Esophagus (tissue), 2 donors: ENCODE data around the gene ATP1B1. TPM values are rescaled to one million over a fixed set of nuclear protein-coding genes. Genes with fewer than 3 reads are reported as not detected.

Experiments used
- H3K27ac ChIP-seq, 2 donors: one replicate each; pipeline ENCODE4 v1.5.1; 2013; ENCODE audit warnings: low read depth in 2 of 2, mild to moderate bottlenecking in 2 of 2, inconsistent platforms in 1 of 2, low read length in 1 of 2, moderate library complexity in 1 of 2
- H3K27me3 ChIP-seq, 2 donors: one replicate each; pipeline ENCODE4 v1.6.1; 2013; ENCODE audit warnings: low read length in 2 of 2, control low read depth in 1 of 2, mild to moderate bottlenecking in 1 of 2; ENCODE audit not compliant: insufficient read depth in 2 of 2, control insufficient read depth in 1 of 2
- H3K36me3 ChIP-seq, 2 donors: one replicate each; pipeline ENCODE4 v1.6.1; 2013; ENCODE audit warnings: low read length in 1 of 2; ENCODE audit not compliant: control insufficient read depth in 2 of 2, insufficient read depth in 2 of 2
- H3K4me1 ChIP-seq, 2 donors: one replicate each; pipeline ENCODE4 v1.6.1; 2013; ENCODE audit warnings: low read length in 1 of 2; ENCODE audit not compliant: control insufficient read depth in 2 of 2, insufficient read depth in 2 of 2
- H3K4me3 ChIP-seq, 2 donors: one replicate each; pipeline ENCODE4 v1.5.1; 2013; ENCODE audit warnings: low read length in 2 of 2, mild to moderate bottlenecking in 2 of 2, low read depth in 1 of 2, moderate library complexity in 1 of 2
- H3K9me3 ChIP-seq, 2 donors: one replicate each; pipeline ENCODE4 v1.6.1; 2013; ENCODE audit warnings: mild to moderate bottlenecking in 2 of 2, low read depth in 1 of 2, low read length in 1 of 2, moderate library complexity in 1 of 2; ENCODE audit not compliant: control insufficient read depth in 2 of 2, insufficient read depth in 1 of 2
- WGBS, 2 donors: extraction: QIAGEN DNeasy Blood & Tissue Kit; methylation state at CpG; one replicate each; pipeline ENCODE4 v1.1.7; 2013; 5-methylcytosine and 5-hydroxymethylcytosine counted together
- polyA plus RNA-seq, 2 donors: library from polyadenylated mRNA; stranded (reverse); fragments of 200-250 nt; gene quantifications; one replicate each; pipeline ENCODE4 v1.2.3, GENCODE V29; 2013
- donor health status: healthy with polysubstance abuse.
- donor health status: Bipolar disorder and iron deficiency.

The ATP1B1 gene
- polyA plus RNA-seq, 2 donors = 104 to 194 TPM

DNA sequence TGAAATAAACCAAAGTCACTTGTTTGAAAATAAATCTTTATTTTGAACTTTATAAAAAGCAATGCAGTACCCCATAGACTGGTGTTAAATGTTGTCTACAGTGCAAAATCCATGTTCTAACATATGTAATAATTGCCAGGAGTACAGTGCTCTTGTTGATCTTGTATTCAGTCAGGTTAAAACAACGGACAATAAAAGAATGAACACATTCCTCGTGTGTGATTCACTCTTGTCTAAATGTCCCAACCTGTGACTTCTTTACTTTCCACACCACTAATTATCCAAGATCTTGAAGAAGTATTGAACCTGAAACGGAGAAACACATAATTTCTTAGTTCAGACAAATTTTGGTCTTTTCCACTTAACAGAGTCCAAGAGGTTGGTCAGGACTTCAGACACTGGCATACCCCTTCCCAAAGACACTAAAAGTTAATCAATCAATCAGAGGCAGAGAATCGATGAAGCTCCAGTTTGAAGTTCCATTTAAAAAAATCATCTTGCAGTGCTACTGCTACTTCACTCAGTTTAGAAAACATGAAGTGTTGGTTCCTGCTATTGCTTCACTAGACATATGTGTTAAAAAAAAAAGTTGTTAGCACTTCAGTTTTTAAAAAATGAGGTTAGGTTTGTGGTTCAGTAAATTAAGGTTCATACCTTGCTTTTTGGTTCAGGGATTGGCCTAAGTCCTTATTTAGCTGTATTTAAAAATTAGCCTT lies 26.2 kb downstream of the ATP1B1 start:
- WGBS, 2 donors = 50 to 55% methylated on average over 4 of the region's 4 CpGs
- Histone ChIP-seq H3K4me3 (no peak overlapping the region), H3K9me3 (no peaks in the 10 kb centered on the region), H3K27ac (no peak overlapping the region), H3K4me1 (no peaks in the 10 kb centered on the region), H3K36me3 (peaks cover 0 to 2% of the 10 kb centered on the region in 2 donors), H3K27me3 (no peaks in the 10 kb centered on the region)

GRCh38 chr1:169133228-169133576 lies 26.7 kb downstream of the ATP1B1 start:
- Histone ChIP-seq H3K27me3 (no peaks in the 10 kb centered on the region), H3K36me3 (peaks cover 0 to 2% of the 10 kb centered on the region in 2 donors), H3K27ac (no peak overlapping the region), H3K4me1 (no peaks in the 10 kb centered on the region), H3K9me3 (no peaks in the 10 kb centered on the region), H3K4me3 (no peak overlapping the region)
- 70 to 78% methylated on average over 5 of the region's 5 CpGs for WGBS, 2 donors

DNA sequence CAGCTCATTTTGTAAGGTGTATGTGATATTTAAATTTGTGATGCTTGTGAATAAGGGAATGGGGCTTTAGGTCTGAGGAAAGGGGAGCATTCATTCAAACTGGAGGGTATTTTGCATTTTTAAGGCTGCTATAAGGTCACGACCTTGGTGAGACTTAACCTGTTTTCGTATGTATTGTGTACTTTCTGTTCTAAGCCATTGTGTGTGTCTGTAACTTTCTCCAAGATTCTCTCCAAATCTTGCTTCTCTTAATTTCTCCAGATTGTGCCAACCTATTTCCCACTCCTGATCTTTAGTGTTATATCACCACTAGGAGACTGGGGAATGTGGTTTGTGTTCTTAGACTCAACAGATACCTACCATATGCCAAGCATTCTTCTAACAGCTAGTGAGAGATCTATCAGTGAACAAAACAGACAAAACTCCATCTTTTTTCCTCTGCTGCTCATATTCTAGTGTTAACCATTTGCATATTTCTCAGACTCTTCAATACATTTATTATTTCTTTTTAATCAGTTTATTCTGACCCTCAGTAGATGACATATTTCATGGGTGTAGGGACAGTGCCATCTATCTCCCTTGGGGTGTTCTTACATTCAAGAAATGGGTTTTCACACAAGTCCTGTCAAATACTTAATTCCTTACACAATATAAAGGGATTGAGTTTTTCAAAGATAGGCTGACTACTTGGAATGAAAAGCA lies 27.5 kb downstream of the ATP1B1 start:
- peaks cover 0 to 2% of the 10 kb centered on the region in 2 donors for H3K36me3 ChIP-seq
- H3K9me3 ChIP-seq = no peaks in the 10 kb centered on the region
- 69 to 86% methylated on average over 2 of the region's 2 CpGs for WGBS, 2 donors
- H3K27me3 ChIP-seq = no peaks in the 10 kb centered on the region
- no peaks in the 10 kb centered on the region for H3K4me1 ChIP-seq
- H3K4me3 ChIP-seq = no peak overlapping the region
- H3K27ac ChIP-seq = no peak overlapping the region

- WGBS, 2 donors = 96 to 98% methylated on average over 4 of the region's 4 CpGs
- no peaks in the 10 kb centered on the region for H3K36me3 ChIP-seq
- no peaks in the 10 kb centered on the region for H3K27me3 ChIP-seq
- no peaks in the 10 kb centered on the region for H3K4me1 ChIP-seq
- no peak overlapping the region for H3K4me3 ChIP-seq
- no peak overlapping the region for H3K27ac ChIP-seq
- H3K9me3 ChIP-seq = no peaks in the 10 kb centered on the region
Observed at GRCh38 chr1:169137357-169137756, 30.9 kb downstream of the ATP1B1 start.

- no peaks in the 10 kb centered on the region for H3K27me3 ChIP-seq
- H3K36me3 ChIP-seq = no peaks in the 10 kb centered on the region
- H3K9me3 ChIP-seq = no peaks in the 10 kb centered on the region
- no peak overlapping the region for H3K4me3 ChIP-seq
- no peak overlapping the region for H3K27ac ChIP-seq
- WGBS, 2 donors = 80 to 81% methylated on average over 2 of the region's 2 CpGs
- H3K4me1 ChIP-seq = no peaks in the 10 kb centered on the region
Observed at GRCh38 chr1:169138866-169139670, 32.6 kb downstream of the ATP1B1 start.

DNA sequence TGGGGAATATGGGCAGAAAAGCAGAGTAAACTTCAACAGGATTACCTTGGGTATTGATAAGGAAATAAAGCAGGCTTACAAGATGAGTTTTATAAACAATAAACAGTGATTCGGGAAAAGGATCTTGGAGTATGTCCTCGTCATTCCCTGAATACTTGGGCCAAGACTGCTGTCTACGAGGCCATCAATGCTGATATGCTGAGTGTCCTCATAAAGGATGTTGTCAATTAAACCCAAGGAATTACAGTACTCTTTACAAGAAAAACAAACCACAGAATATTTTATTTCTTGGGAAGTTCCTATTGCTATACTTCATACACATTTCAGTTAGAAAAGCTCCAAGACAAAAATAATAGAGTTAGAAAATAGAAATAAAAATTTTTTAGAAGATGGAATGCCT lies 34.9 kb downstream of the ATP1B1 start:
- Histone ChIP-seq H3K9me3 (no peaks in the 10 kb centered on the region), H3K36me3 (no peaks in the 10 kb centered on the region), H3K4me3 (no peak overlapping the region), H3K27ac (no peak overlapping the region), H3K4me1 (no peaks in the 10 kb centered on the region), H3K27me3 (no peaks in the 10 kb centered on the region)
- WGBS, 2 donors = 85 to 89% methylated on average over 3 of the region's 3 CpGs

- no peak overlapping the region for H3K4me3 ChIP-seq
- no peaks in the 10 kb centered on the region for H3K36me3 ChIP-seq
- 38 to 92% methylated on average over 1 of the region's 1 CpG for WGBS, 2 donors
- no peaks in the 10 kb centered on the region for H3K9me3 ChIP-seq
- H3K27me3 ChIP-seq = no peaks in the 10 kb centered on the region
- no peaks in the 10 kb centered on the region for H3K4me1 ChIP-seq
- H3K27ac ChIP-seq = no peak overlapping the region
Observed at GRCh38 chr1:169142129-169142528, 35.6 kb downstream of the ATP1B1 start.

DNA sequence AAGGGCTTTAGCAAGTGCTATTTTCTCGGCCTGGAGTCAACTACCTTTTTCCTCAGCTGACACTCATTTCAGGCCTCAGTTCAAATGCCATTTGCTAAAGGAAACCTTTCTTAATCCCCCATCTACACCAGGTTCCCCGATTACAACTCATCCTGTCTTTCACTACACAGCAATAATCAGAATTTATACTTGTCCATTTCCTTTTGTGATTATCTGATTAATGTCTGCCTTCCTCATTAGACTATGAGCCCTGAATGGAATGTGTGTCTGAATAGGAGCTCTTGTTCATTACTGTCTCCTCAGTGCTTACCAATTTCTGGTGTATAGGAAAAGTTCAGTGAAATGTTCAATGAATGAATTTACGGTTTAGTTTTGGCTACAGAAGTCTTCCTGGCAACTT lies 36.9 kb downstream of the ATP1B1 start:
- H3K36me3 ChIP-seq = no peaks in the 10 kb centered on the region
- no peaks in the 10 kb centered on the region for H3K4me1 ChIP-seq
- 84 to 90% methylated on average over 3 of the region's 3 CpGs for WGBS, 2 donors
- no peaks in the 10 kb centered on the region for H3K9me3 ChIP-seq
- no peak overlapping the region for H3K4me3 ChIP-seq
- H3K27me3 ChIP-seq = no peaks in the 10 kb centered on the region
- no peak overlapping the region for H3K27ac ChIP-seq

DNA sequence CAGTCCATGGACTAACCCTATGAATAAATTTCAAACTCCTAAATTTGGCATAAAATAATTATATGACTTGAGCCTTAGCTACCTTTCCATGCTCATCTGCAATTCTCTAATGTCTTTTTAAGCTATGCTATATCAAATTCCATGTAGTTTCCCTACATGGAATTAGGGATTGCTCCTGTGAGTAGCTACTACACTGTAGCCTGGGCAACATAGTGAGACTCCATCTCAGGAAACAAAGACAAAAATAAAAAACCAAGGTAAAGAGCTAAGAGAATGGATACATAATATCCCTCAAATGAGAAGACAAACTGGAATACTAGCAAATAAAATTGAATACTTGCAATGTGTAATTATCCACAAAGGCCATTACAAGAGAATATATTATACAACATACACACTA lies 37.5 kb downstream of the ATP1B1 start:
- Histone ChIP-seq H3K9me3 (no peaks in the 10 kb centered on the region), H3K4me3 (no peak overlapping the region), H3K4me1 (no peaks in the 10 kb centered on the region), H3K27me3 (no peaks in the 10 kb centered on the region), H3K27ac (no peak overlapping the region), H3K36me3 (no peaks in the 10 kb centered on the region)
